Measurements from ENCODE around the gene CCDC9.

DNA sequence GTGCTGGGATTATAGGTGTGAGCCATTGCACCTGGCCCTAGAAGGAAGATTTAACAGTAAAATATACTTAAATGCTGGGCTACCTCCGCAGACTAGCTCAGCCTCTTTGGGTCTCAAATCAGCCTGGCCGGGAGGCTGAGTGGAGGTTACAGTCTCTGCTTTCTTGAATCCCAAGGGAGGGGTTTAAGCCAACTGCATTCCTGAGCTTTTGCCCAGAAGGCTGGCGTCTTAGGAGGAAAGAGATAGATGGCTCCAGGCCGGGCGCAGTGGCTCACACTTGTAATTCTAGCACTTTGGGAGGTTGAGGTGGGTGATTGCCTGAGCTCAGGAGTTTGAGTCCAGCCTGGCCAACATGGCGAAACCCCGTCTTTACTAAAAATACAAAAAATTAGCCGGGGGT lies 52.7 kb downstream of the CCDC9 start:
- TF ChIP-seq EP300 (IDR thresholded peaks at IDR 0.05; ENCODE audit: borderline replicate concordance) (no peak), RAD21 (IDR thresholded peaks at IDR 0.05; ENCODE audit: low read depth) (no peak), CEBPB (IDR thresholded peaks at IDR 0.05) (no peak)
- TF ChIP-seq, protein P1, sequence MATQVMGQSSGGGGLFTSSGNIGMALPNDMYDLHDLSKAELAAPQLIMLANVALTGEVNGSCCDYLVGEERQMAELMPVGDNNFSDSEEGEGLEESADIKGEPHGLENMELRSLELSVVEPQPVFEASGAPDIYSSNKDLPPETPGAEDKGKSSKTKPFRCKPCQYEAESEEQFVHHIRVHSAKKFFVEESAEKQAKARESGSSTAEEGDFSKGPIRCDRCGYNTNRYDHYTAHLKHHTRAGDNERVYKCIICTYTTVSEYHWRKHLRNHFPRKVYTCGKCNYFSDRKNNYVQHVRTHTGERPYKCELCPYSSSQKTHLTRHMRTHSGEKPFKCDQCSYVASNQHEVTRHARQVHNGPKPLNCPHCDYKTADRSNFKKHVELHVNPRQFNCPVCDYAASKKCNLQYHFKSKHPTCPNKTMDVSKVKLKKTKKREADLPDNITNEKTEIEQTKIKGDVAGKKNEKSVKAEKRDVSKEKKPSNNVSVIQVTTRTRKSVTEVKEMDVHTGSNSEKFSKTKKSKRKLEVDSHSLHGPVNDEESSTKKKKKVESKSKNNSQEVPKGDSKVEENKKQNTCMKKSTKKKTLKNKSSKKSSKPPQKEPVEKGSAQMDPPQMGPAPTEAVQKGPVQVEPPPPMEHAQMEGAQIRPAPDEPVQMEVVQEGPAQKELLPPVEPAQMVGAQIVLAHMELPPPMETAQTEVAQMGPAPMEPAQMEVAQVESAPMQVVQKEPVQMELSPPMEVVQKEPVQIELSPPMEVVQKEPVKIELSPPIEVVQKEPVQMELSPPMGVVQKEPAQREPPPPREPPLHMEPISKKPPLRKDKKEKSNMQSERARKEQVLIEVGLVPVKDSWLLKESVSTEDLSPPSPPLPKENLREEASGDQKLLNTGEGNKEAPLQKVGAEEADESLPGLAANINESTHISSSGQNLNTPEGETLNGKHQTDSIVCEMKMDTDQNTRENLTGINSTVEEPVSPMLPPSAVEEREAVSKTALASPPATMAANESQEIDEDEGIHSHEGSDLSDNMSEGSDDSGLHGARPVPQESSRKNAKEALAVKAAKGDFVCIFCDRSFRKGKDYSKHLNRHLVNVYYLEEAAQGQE (IDR thresholded peaks at IDR 0.05; ENCODE audit: low read depth), result no peak
- TF ChIP-seq, protein P2, sequence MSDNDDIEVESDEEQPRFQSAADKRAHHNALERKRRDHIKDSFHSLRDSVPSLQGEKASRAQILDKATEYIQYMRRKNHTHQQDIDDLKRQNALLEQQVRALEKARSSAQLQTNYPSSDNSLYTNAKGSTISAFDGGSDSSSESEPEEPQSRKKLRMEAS (IDR thresholded peaks at IDR 0.05), result no peak
